PFSK-1 (cell line): ENCODE measurements around the gene MRPL4.

Experiments used
- POLR2AphosphoS5 ChIP-seq: IDR thresholded peaks from 2 replicates; pipeline ENCODE4 v1.6.1; 2012; ENCODE audit warnings: low read depth, mild to moderate bottlenecking, control low read depth, low read length, moderate library complexity
- SIN3A ChIP-seq: IDR thresholded peaks from 2 replicates; pipeline ENCODE4 v1.6.1; 2012; ENCODE audit warnings: mild to moderate bottlenecking, low read length, moderate library complexity, borderline replicate concordance; ENCODE audit not compliant: insufficient read depth
- TAF1 ChIP-seq: IDR thresholded peaks from 2 replicates; pipeline ENCODE4 v1.6.1; 2012; ENCODE audit warnings: low read length, control low read depth, borderline replicate concordance; ENCODE audit not compliant: insufficient read depth

GRCh38 chr19:10270616-10271394 lies 18.8 kb downstream of the MRPL4 start, which contains the start of gene ICAM1:
- TF ChIP-seq TAF1: 0 out of 2 replicates have a peak, but pooled peaks have one; percentile 20
- TF ChIP-seq POLR2AphosphoS5: no peak
- no peak for TF ChIP-seq SIN3A
